CD4-positive, alpha-beta T cell (primary cell): ENCODE results near the gene ELOVL3. TPM values are rescaled to one million over a fixed set of nuclear protein-coding genes. Genes with fewer than 3 reads are reported as not detected.

Experiments used
- ATAC-seq: fragments of 200-7000 bp; cut with Tn5 transposase; one replicate; pipeline ENCODE4 v1.10.0; 2022; ENCODE audit warnings: mild to moderate bottlenecking; ENCODE audit not compliant: poor library complexity
- CTCF ChIA-PET: fragments of 350-600 bp; sonication (Branson Sonifier 250); formaldehyde crosslinking; loops from one replicate; lab custom pipeline; 2021; ENCODE audit warnings: antibody characterized with exemption, inconsistent platforms; lab: Charles Lee
- POLR2A ChIA-PET: fragments of 350-600 bp; sonication (Branson Sonifier 250); formaldehyde crosslinking; loops from one replicate; lab custom pipeline; 2021; ENCODE audit warnings: antibody characterized with exemption, inconsistent platforms; lab: Charles Lee
- DNase-seq, 14 experiments: peaks; one replicate each; pipeline ENCODE4 v3.0.0-alpha.2; 2013 to 2020; ENCODE audit warnings: mixed read lengths in 2 of 14
- H3K27ac ChIP-seq, 2 donors: one replicate each; pipeline versions ENCODE4 v1.5.1 to v1.7.0; 2013; ENCODE audit warnings: low read length in 2 of 2, low read depth in 1 of 2, mild to moderate bottlenecking in 1 of 2
- H3K27me3 ChIP-seq, 2 experiments: 1 replicate in 1 of 2; 2 replicates in 1 of 2; pipeline versions ENCODE4 v1.6.1 to v1.7.0; 2013; ENCODE audit warnings: low read length in 2 of 2, control low read depth in 1 of 2, mild to moderate bottlenecking in 1 of 2, moderate library complexity in 1 of 2; ENCODE audit not compliant: insufficient read depth in 2 of 2, control insufficient read depth in 1 of 2
- H3K36me3 ChIP-seq: one replicate; pipeline ENCODE4 v1.6.1; 2013; ENCODE audit warnings: low read length, control low read depth; ENCODE audit not compliant: insufficient read depth
- H3K4me1 ChIP-seq: one replicate; pipeline ENCODE4 v1.6.1; 2013; ENCODE audit warnings: low read length, control low read depth; ENCODE audit not compliant: insufficient read depth
- H3K4me3 ChIP-seq: one replicate; pipeline ENCODE4 v1.5.1; 2013; ENCODE audit warnings: mild to moderate bottlenecking, low read length, moderate library complexity
- H3K9me3 ChIP-seq, 2 experiments: 1 replicate in 1 of 2; 2 replicates in 1 of 2; pipeline versions ENCODE4 v1.6.1 to v1.7.0; 2013; ENCODE audit warnings: low read length in 2 of 2, mild to moderate bottlenecking in 2 of 2, control low read depth in 1 of 2, moderate library complexity in 1 of 2; ENCODE audit not compliant: control insufficient read depth in 1 of 2, insufficient read depth in 1 of 2
- H3K27ac Mint-ChIP-seq: one replicate; pipeline ENCODE4 v1.8.0; 2020; ENCODE audit warnings: mixed read lengths
- H3K27me3 Mint-ChIP-seq: one replicate; pipeline ENCODE4 v1.8.0; 2021; ENCODE audit warnings: mixed read lengths
- H3K36me3 Mint-ChIP-seq: one replicate; pipeline ENCODE4 v1.8.0; 2021; ENCODE audit warnings: low read depth, mixed read lengths
- H3K4me1 Mint-ChIP-seq: one replicate; pipeline ENCODE4 v1.8.0; 2021; ENCODE audit warnings: low read depth, mixed read lengths
- H3K4me3 Mint-ChIP-seq: one replicate; pipeline ENCODE4 v1.8.0; 2020; ENCODE audit warnings: mild to moderate bottlenecking, mixed read lengths
- H3K9me3 Mint-ChIP-seq: one replicate; pipeline ENCODE4 v1.8.0; 2020; ENCODE audit warnings: mixed read lengths
- intact Hi-C, 2 experiments: fragments of 100-400 bp; cut with DNase I in 1 of 2; cut with micrococcal nuclease in 1 of 2; formaldehyde crosslinking; loops; one replicate each; pipeline versions ENCODE4 v1.15.1 to v1.9.0; 2023 to 2025; cut with DNase I, micrococcal nuclease
- total RNA-seq, 174 experiments: library from RNA in 2 of 174; stranded (reverse) in 2 of 174; gene quantifications; one replicate each; pipeline ENCODE4 v1.2.3 and lab custom pipeline; 2021 to 2026
- TF ChIP-seq, protein P1 (sequence below): fragments of 200-600 bp; IDR thresholded peaks from one replicate; pipeline ENCODE4 v1.8.0; 2022; ENCODE audit warnings: antibody characterized with exemption, mild to moderate bottlenecking

The ELOVL3 gene
- total RNA-seq, 2 experiments from 2014 or later = not detected

GRCh38 chr10:102235598-102235920, 9.5 kb downstream of the ELOVL3 start:
- H3K27me3 Mint-ChIP-seq = peaks cover 71% of the 10 kb centered on the region
- TF ChIP-seq, protein P1, sequence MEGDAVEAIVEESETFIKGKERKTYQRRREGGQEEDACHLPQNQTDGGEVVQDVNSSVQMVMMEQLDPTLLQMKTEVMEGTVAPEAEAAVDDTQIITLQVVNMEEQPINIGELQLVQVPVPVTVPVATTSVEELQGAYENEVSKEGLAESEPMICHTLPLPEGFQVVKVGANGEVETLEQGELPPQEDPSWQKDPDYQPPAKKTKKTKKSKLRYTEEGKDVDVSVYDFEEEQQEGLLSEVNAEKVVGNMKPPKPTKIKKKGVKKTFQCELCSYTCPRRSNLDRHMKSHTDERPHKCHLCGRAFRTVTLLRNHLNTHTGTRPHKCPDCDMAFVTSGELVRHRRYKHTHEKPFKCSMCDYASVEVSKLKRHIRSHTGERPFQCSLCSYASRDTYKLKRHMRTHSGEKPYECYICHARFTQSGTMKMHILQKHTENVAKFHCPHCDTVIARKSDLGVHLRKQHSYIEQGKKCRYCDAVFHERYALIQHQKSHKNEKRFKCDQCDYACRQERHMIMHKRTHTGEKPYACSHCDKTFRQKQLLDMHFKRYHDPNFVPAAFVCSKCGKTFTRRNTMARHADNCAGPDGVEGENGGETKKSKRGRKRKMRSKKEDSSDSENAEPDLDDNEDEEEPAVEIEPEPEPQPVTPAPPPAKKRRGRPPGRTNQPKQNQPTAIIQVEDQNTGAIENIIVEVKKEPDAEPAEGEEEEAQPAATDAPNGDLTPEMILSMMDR = no peak
- H3K4me1 ChIP-seq = peaks cover 15% of the 10 kb centered on the region
- DNase-seq (no peak), ATAC-seq (no peak)
- peaks cover 3% of the 10 kb centered on the region for H3K4me1 Mint-ChIP-seq
- ChIA-PET POLR2A (no interaction called here), CTCF (interaction anchor here (1.1 kb wide), 1 partner anchor 14 kb away, joined by 3 read pairs; no protein-coding TSS in a partner anchor)
- peak overlapping the region; percentile 12 for H3K4me3 Mint-ChIP-seq
- peaks cover 0 to 10% of the 10 kb centered on the region in 2 experiments for H3K9me3 ChIP-seq
- H3K27ac Mint-ChIP-seq = no peak overlapping the region
- peaks cover 25 to 29% of the 10 kb centered on the region in 2 experiments for H3K27me3 ChIP-seq
- no peak overlapping the region for H3K27ac ChIP-seq
- H3K9me3 Mint-ChIP-seq = no peaks in the 10 kb centered on the region
- intact Hi-C loops = no loop called here
- no peaks in the 10 kb centered on the region for H3K36me3 ChIP-seq
- H3K36me3 Mint-ChIP-seq = no peaks in the 10 kb centered on the region
- no peak overlapping the region for H3K4me3 ChIP-seq

DNA sequence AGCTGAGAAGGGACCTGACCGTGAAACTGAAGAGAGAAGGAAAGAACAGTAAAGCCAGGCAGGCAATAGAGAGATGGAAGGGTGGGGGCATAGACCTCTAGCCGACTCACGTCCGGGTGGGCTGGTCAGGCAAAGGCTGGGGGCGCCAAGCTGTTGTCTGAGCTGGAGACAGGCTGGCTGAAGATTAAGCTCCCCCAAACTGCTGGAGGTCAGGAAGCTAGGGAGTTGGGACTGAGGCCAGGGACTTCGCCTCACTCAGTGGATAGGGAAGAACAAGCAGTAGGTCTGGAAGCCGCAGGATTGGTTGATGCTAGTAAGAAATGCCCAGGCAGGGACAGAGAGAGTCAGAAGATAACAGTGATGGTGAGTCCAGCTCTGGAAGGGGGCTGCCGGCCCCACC, 9.9 kb downstream of the ELOVL3 start:
- peaks cover 6% of the 10 kb centered on the region for H3K4me1 Mint-ChIP-seq
- TF ChIP-seq, protein P1 = no peak
- DNase-seq (no peak), ATAC-seq (no peak)
- no peaks in the 10 kb centered on the region for H3K9me3 Mint-ChIP-seq
- peaks cover 71% of the 10 kb centered on the region for H3K27me3 Mint-ChIP-seq
- no peak overlapping the region for H3K4me3 Mint-ChIP-seq
- H3K36me3 ChIP-seq = no peaks in the 10 kb centered on the region
- POLR2A ChIA-PET = no interaction called here
- peaks cover 17% of the 10 kb centered on the region for H3K4me1 ChIP-seq
- H3K9me3 ChIP-seq = peaks cover 0 to 15% of the 10 kb centered on the region in 2 experiments
- CTCF ChIA-PET = interaction anchor here (1.1 kb wide), 1 partner anchor 14 kb away, joined by 3 read pairs; no protein-coding TSS in a partner anchor
- H3K27ac Mint-ChIP-seq = no peak overlapping the region
- peaks cover 24 to 31% of the 10 kb centered on the region in 2 experiments for H3K27me3 ChIP-seq
- intact Hi-C loops = no loop called here
- no peak overlapping the region for H3K27ac ChIP-seq
- no peak overlapping the region for H3K4me3 ChIP-seq
- H3K36me3 Mint-ChIP-seq = no peaks in the 10 kb centered on the region

- TF ChIP-seq, protein P1 = no peak
- H3K36me3 ChIP-seq = no peaks in the 10 kb centered on the region
- DNase-seq = no peak
- H3K27me3 Mint-ChIP-seq = peaks cover 74% of the 10 kb centered on the region
- POLR2A ChIA-PET = no interaction called here
- H3K4me1 Mint-ChIP-seq = peaks cover 13% of the 10 kb centered on the region
- no peak overlapping the region for H3K27ac Mint-ChIP-seq
- CTCF ChIA-PET = interaction anchor here (1.2 kb wide), 1 partner anchor 124 kb away, joined by 3 read pairs; no protein-coding TSS in a partner anchor
- H3K27ac ChIP-seq = no peak overlapping the region
- peaks cover 21% of the 10 kb centered on the region for H3K4me1 ChIP-seq
- intact Hi-C loops = no loop called here
- no peak overlapping the region for H3K4me3 ChIP-seq
- H3K27me3 ChIP-seq = peaks cover 26 to 30% of the 10 kb centered on the region in 2 experiments
- no peaks in the 10 kb centered on the region for H3K9me3 Mint-ChIP-seq
- peaks cover 0 to 9% of the 10 kb centered on the region in 2 experiments for H3K9me3 ChIP-seq
- no peak overlapping the region for H3K4me3 Mint-ChIP-seq
- ATAC-seq = no peak
- H3K36me3 Mint-ChIP-seq = no peaks in the 10 kb centered on the region
These were observed 11.7 kb downstream of the ELOVL3 start for GRCh38 chr10:102237711-102238252.
